ENCODE data around the gene LCE2B. TPM values are rescaled to one million over a fixed set of nuclear protein-coding genes. Genes with fewer than 3 reads are reported as not detected.
"Not testable (repeated sequence)": the region's sequence is repeated elsewhere in the genome, so short reads cannot be mapped to it uniquely, and the experiment has no call there.

LCE2B gene
- total RNA-seq, 1 experiment from 2014 or later: not detected

DNA sequence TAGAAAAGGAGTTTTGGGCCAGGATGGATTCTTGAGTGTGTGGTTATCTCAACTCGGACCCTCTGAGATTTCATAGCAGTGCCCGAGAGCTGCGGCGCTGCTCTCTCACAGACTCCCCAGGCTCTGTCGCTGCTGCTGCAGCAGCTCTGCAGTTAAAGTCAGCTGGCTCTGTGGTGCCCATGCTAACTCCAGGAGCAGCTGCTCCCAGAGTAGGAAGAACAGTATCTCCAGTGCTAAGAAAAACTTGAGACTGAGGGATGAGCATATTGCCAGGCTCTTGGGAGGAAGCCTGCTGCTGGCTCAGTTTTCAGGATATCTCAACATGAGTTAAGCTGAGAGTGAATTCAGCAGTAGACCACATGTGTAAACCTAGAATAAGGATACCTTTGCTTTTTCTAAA lies 18.3 kb upstream of the LCE2B start:
- no TSS peak for BruUV-seq (replicated peaks)
- no peaks in the 10 kb centered on the region for H3K9me3 Mint-ChIP-seq (ENCODE audit: unreplicated experiment)
- H3K27me3 Mint-ChIP-seq (ENCODE audit: insufficient read depth, unreplicated experiment): peaks cover 14% of the 10 kb centered on the region

DNA sequence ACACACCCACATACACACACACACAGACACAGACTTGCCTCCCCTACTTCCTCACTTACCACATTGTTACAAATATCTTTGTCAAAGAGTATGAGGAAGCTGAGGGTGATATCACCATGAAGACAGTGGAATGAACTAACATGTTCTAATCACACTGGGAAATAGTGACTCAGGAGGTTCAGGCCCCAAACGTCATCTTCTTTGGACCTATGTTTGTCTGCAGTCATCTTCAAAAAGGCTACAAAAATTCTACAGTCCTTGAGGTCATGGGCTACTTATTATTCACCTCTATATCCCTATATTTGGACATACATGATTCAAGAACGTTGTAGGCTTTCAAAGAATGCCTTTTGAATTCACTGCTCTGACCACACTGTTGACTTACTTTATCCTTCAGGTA lies 12.9 kb upstream of the LCE2B start:
- H3K4me3 Mint-ChIP-seq (ENCODE audit: unreplicated experiment): no peak overlapping the region
- no TSS peak for BruUV-seq (replicated peaks)
- peaks cover 11% of the 10 kb centered on the region for H3K27me3 Mint-ChIP-seq (ENCODE audit: insufficient read depth, unreplicated experiment)
- ChIA-PET POLR2A (no interaction called here), CTCF (no interaction called here)
- intact Hi-C loops (cut with micrococcal nuclease; ENCODE audit: unreplicated experiment): no loop called here
- Histone ChIP-seq H3K9me3 (no peaks in the 10 kb centered on the region), H3K36me3 (ENCODE audit: control insufficient read depth, insufficient read depth, low read length) (no peaks in the 10 kb centered on the region), H3K4me3 (ENCODE audit: low read depth, low read length) (no peak overlapping the region), H3K4me1 (no peaks in the 10 kb centered on the region), H3K27me3 (replicated peaks; ENCODE audit: control insufficient read depth, insufficient read depth, low read length) (no peaks in the 10 kb centered on the region; the same call in 1 of the 2 replicates)
- no peak overlapping the region for H3K27ac Mint-ChIP-seq (ENCODE audit: unreplicated experiment)
- H3K36me3 Mint-ChIP-seq (ENCODE audit: insufficient read depth, unreplicated experiment): no peaks in the 10 kb centered on the region
- no peaks in the 10 kb centered on the region for H3K4me1 Mint-ChIP-seq (ENCODE audit: low read depth, unreplicated experiment)
- DNase-seq: no peak
- TF ChIP-seq CTCF (IDR thresholded peaks at IDR 0.05; ENCODE audit: insufficient read depth in 1 of 2, low read depth in 1 of 2, low read length in 1 of 2, severe bottlenecking in 1 of 2, unreplicated experiment in 1 of 2): no peak
- no peaks in the 10 kb centered on the region for H3K9me3 Mint-ChIP-seq (ENCODE audit: unreplicated experiment)

More for the DNA sequence above, 18.3 kb upstream of the LCE2B start:
- no peaks in the 10 kb centered on the region for H3K9me3 ChIP-seq
- intact Hi-C loops (cut with micrococcal nuclease; ENCODE audit: unreplicated experiment): no loop called here
- TF ChIP-seq CTCF (IDR thresholded peaks at IDR 0.05; ENCODE audit: insufficient read depth in 1 of 2, low read depth in 1 of 2, low read length in 1 of 2, severe bottlenecking in 1 of 2, unreplicated experiment in 1 of 2): no peak
- 0 out of 2 replicates have a peak, but pooled peaks cover 1% of the 10 kb centered on the region for H3K27me3 ChIP-seq (replicated peaks; ENCODE audit: control insufficient read depth, insufficient read depth, low read length)
- CTCF ChIA-PET: no interaction called here
- Mint-ChIP-seq H3K4me1 (ENCODE audit: low read depth, unreplicated experiment) (no peaks in the 10 kb centered on the region), H3K36me3 (ENCODE audit: insufficient read depth, unreplicated experiment) (no peaks in the 10 kb centered on the region), H3K27ac (ENCODE audit: unreplicated experiment) (no peak overlapping the region), H3K4me3 (ENCODE audit: unreplicated experiment) (no peak overlapping the region)
- H3K4me1 ChIP-seq: no peaks in the 10 kb centered on the region
- POLR2A ChIA-PET: no interaction called here
- no peak for DNase-seq
- H3K4me3 ChIP-seq (ENCODE audit: low read depth, low read length): no peak overlapping the region
- no peaks in the 10 kb centered on the region for H3K36me3 ChIP-seq (ENCODE audit: control insufficient read depth, insufficient read depth, low read length)

DNA sequence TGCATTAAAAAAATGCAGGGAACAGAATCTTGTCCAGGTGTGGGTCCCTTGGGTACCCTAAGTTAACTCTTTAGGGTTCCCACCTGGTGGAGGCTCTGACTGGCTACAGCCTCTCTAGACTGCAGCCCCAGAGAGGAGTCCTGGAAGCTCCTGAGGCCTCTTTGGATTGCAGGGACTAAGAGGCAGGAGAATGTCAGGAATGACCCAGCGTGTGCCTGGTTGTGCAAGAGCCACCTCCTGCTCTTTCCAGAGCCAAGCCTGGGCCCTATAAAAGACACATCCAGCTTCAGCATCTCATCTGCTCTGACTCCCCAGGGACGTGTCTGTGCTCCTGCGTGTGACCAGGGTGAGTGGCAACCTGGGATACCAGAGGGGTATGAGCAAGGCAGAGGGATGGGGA lies 10.9 kb upstream of the LCE2B start, which contains the start of gene LCE2C:
Gene LCE2C (plus strand): TSS at position 297 of the 400 bp plus-strand sequence. CDS start 737 bp downstream, outside the sequence.
- BruUV-seq (replicated peaks); intact Hi-C loops (cut with micrococcal nuclease; ENCODE audit: unreplicated experiment); H3K9me3 ChIP-seq; H3K27me3 ChIP-seq (replicated peaks; ENCODE audit: control insufficient read depth, insufficient read depth, low read length); H3K27me3 Mint-ChIP-seq (ENCODE audit: insufficient read depth, unreplicated experiment); H3K4me1 ChIP-seq; H3K36me3 Mint-ChIP-seq (ENCODE audit: insufficient read depth, unreplicated experiment); H3K4me1 Mint-ChIP-seq (ENCODE audit: low read depth, unreplicated experiment); POLR2A ChIA-PET; CTCF ChIA-PET; H3K4me3 ChIP-seq (ENCODE audit: low read depth, low read length); H3K36me3 ChIP-seq (ENCODE audit: control insufficient read depth, insufficient read depth, low read length); H3K27ac Mint-ChIP-seq (ENCODE audit: unreplicated experiment); H3K9me3 Mint-ChIP-seq (ENCODE audit: unreplicated experiment); DNase-seq; H3K4me3 Mint-ChIP-seq (ENCODE audit: unreplicated experiment): not testable (repeated sequence)

GRCh38 chr1:152679459-152679858 lies 6.5 kb upstream of the LCE2B start:
- POLR2A ChIA-PET: no interaction called here

More at GRCh38 chr1:152679459-152679858, 6.5 kb upstream of the LCE2B start:
- Histone ChIP-seq H3K27me3 (replicated peaks; ENCODE audit: control insufficient read depth, insufficient read depth, low read length) (no peaks in the 10 kb centered on the region; the same call in 1 of the 2 replicates), H3K36me3 (ENCODE audit: control insufficient read depth, insufficient read depth, low read length) (no peaks in the 10 kb centered on the region), H3K4me1 (no peaks in the 10 kb centered on the region), H3K4me3 (ENCODE audit: low read depth, low read length) (no peak overlapping the region), H3K9me3 (no peaks in the 10 kb centered on the region)
- intact Hi-C loops (cut with micrococcal nuclease; ENCODE audit: unreplicated experiment): no loop called here
- no peaks in the 10 kb centered on the region for H3K4me1 Mint-ChIP-seq (ENCODE audit: low read depth, unreplicated experiment)
- no peaks in the 10 kb centered on the region for H3K9me3 Mint-ChIP-seq (ENCODE audit: unreplicated experiment)
- H3K27me3 Mint-ChIP-seq (ENCODE audit: insufficient read depth, unreplicated experiment): peaks cover 11% of the 10 kb centered on the region
- no peak overlapping the region for H3K4me3 Mint-ChIP-seq (ENCODE audit: unreplicated experiment)
- DNase-seq: no peak
- no peaks in the 10 kb centered on the region for H3K36me3 Mint-ChIP-seq (ENCODE audit: insufficient read depth, unreplicated experiment)
- no TSS peak for BruUV-seq (replicated peaks)
- CTCF ChIA-PET: no interaction called here
- no peak overlapping the region for H3K27ac Mint-ChIP-seq (ENCODE audit: unreplicated experiment)
- TF ChIP-seq CTCF (IDR thresholded peaks at IDR 0.05; ENCODE audit: insufficient read depth in 1 of 2, low read depth in 1 of 2, low read length in 1 of 2, severe bottlenecking in 1 of 2, unreplicated experiment in 1 of 2): no peak
